Embryonic facial prominence (tissue), 1 donor: ENCODE measurements around the gene FAIM.
"Not testable (repeated sequence)": the region's sequence is repeated elsewhere in the genome, so short reads cannot be mapped to it uniquely, and the experiment has no call there.

Experiments
- DNase-seq: peaks from one replicate; pipeline ENCODE4 v3.0.0-alpha.2; 2016; ENCODE audit errors: extremely low spot score

Gene FAIM

DNA sequence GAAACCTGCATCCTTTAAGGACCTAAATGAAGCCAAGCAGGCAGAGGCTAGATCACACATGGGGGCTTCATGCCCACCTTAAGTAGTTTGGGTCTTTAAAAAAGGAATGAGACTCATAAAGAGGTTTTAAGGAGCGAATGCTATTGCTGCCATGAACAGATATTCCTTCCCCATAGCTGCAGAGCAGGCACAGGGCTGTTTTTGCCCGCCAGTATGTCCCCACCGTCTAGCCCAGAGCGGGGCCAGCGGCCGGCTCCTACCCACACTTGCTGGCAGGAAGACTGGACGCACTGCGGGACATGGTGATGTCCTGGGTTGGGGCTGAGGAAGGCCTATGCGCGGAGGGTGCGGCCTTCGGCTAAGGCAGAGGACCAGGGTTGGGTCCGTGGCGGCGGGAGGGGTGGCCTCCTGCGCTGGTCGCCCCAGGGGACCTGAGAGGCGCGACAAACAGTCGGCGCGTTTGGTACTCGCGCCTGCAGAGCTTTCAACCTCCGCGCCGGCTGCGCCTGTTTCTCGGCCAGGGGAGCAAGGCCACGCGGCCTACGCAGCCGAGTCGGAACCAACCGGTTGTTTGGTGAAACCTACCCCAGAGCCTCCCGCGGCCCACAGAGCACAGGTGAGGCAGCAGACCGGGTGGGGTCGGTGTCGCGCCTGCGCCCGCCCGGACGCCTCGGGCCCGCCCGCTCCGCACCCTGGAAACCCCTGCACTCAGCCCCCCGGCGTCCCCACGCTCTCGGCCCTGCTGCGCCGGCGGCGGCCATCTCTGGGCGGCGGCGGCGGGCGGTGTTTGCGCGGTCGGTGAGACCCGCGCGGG is at the start of gene FAIM:
TSS of gene FAIM (plus strand) at position 450 of the 814 bp plus-strand sequence. CDS start 10,956 bp downstream, outside the sequence.
- peak; percentile 34 for DNase-seq

DNA sequence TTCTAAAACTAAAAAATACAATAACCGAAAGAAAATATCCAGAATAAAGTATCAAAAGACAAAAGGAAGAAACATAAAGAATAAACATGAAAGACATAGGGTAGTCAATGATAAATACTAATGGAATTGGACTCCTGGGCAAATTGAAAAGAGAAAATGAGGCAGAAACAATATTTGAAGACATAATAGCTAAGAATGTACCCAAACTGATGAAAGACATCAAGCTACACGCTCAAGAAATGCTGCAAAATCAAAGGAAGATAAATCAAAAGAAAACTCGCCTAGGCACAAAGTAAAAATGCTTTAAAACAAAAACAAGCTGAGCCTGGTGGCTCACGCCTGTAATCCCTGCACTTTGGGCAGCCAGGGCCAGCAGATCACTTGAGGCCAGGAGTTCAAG is 49.4 kb upstream of the FAIM start:
- DNase-seq = no peak

DNA sequence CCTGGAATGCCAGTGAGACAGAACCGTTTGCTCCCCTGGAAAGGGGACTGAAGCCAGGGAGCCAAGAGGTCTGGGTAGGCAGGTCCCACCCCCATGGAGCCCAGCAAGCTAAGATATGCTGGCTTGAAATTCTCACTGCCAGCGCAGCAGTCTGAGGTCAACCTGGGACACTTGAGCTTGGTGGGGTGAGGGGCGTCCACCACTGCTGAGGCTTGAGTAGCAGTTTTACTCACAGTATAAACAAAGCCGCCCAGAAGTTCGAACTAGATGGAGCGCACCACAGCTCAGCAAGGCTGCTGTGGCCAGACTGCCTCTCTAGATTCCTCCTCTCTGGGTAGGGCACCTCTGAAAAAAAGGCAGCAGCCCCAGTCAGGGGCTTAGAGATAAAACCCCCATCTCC is 48.1 kb upstream of the FAIM start:
- no peak for DNase-seq

- DNase-seq = not testable (repeated sequence)
These were observed 45.7 kb upstream of the FAIM start for GRCh38 chr3:138562902-138563301.

DNA sequence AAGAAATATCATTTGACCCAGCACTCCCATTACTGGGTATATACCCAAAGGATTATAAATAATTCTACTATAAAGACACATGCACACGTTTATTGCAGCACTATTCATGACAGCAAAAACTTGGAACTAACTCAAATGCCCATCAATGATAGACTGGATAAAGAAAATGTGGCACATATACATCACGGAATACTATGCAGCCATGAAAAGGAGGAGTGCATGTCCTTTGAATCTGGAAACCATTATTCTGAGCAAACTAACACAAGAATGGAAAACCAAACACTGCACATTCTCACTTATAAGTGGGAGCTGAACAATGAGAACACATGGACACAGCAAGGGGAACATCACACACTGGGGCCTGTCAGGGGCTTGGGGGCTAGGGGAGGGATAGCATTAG is 42.3 kb upstream of the FAIM start:
- DNase-seq = not testable (repeated sequence)

- no peak for DNase-seq
These were observed 41.2 kb upstream of the FAIM start for GRCh38 chr3:138567403-138567802.

- DNase-seq = no peak
These were observed 39.5 kb upstream of the FAIM start for GRCh38 chr3:138569090-138569489.

- DNase-seq = not testable (repeated sequence)
These were observed 38.9 kb upstream of the FAIM start for GRCh38 chr3:138569624-138570023.

DNA sequence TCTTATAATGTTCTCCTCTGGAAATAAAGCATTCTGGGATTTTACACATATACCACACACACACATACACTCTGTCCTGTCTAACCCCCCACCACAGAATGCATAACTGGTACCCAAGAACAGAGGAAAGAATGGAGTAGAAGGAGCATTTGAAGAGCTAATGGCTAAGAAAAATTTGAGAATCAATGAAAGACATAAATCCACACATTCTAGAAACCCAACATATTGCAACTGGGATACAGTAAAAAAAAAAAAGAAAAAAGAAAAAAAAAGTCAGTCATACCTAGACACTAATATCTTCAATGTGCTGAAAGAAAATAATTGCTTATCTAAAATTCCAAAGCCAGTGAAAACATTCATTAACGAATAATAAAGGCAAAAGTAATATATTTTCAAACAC is 35.4 kb upstream of the FAIM start:
- DNase-seq = no peak

DNA sequence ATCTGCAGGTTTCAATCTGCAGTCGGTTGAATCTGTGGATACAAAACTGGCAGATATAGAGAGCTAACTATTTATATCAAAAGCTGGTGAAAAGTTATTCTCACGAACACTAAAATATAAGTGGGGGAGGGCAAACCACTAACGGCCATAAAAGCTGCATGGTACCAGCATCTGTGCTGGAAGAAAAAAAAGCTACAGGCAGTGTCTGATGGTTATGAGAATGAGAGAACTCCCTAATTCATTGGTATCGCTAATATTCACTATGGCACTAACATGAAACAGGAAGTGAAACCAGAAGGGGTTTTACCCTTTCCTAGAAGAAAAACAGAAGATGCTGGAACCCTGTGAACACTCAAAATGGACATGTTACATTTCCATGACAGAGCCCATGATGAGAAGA is 30.4 kb upstream of the FAIM start:
- DNase-seq = no peak

- no peak for DNase-seq
These were observed 29.5 kb upstream of the FAIM start for GRCh38 chr3:138578961-138579574.

- DNase-seq = no peak
These were observed 21.2 kb upstream of the FAIM start for GRCh38 chr3:138587374-138587773.

- DNase-seq = no peak
These were observed 20.1 kb upstream of the FAIM start for GRCh38 chr3:138588445-138588844.

GRCh38 chr3:138591392-138591791 is 17.2 kb upstream of the FAIM start:
- no peak for DNase-seq

GRCh38 chr3:138593488-138594149 is 15.0 kb upstream of the FAIM start:
- peak; percentile 16 for DNase-seq

GRCh38 chr3:138594150-138594934 is 14.2 kb upstream of the FAIM start, which contains the start of gene CEP70:
TSS of gene CEP70 (minus strand) at chr3:138594260. CDS start at chr3:138572927, 21,333 bp downstream.
- peak; percentile 92 for DNase-seq

- no peak for DNase-seq
These were observed 13.5 kb upstream of the FAIM start for GRCh38 chr3:138594935-138595610.

GRCh38 chr3:138597186-138597976 is 11.2 kb upstream of the FAIM start:
- DNase-seq = not testable (repeated sequence)

DNA sequence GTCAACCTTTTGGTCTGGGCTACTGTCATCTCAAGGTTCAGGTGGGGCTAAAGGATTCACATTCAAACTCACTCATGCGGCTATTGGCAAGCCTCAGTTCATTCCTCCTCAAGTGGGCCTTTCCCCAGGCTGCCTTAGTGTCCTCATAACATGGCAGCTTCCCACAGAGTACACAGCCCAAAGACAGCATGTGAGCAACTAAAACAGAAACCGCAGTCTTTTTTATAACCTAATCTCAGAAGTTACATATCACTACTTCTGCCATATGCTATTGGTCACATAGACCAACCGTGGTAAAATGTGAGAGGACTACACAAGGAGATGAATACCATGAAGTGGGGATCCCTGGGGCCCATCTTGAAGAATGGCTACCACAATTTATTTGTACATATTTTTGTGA is 10.0 kb upstream of the FAIM start:
- no peak for DNase-seq

DNA sequence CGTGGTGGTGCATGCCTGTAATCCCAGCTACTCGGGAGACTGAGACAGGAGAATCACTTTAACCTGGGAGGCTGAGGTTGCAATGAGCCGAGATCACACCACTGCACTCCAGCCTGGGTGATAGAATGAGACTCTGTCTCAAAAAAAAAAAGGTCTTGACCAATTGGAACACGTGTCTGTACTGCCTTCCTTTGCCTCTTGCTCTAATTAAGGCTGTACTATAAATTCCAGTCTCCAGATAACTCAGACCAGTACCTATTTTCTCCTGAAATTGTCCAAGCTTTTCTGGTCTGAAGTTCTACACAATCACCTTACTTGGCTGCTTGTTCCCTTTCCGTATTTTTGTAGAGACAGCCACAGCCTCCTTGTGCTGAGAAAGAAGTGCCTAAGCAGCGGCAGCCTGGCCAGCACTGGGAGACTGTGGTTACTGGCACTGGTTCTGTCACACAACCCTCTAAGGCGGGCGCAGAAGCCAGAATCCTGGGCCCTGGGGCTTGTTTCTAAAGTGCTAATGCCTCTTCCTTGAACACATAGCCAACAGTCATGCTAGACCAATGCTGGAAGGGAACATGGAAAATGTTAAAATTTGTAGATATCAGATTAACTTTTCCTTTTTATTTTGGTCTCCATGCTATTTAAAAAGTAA is 8.3 kb upstream of the FAIM start:
- no peak for DNase-seq
